CD14-positive monocyte (primary cell): Measurements from ENCODE around the gene DOCK10. TPM values are rescaled to one million over a fixed set of nuclear protein-coding genes. Genes with fewer than 3 reads are reported as not detected.

ENCODE experiments used
- DNase-seq, 3 donors: peaks; one replicate each; pipeline ENCODE4 v3.0.0-alpha.2; 2011 to 2022
- H2AFZ ChIP-seq: 2 replicates; pipeline ENCODE4 v1.6.0; 2012; ENCODE audit warnings: mild to moderate bottlenecking, low read depth, low read length, inconsistent platforms; ENCODE audit not compliant: insufficient read depth, poor library complexity, severe bottlenecking
- H3K27ac ChIP-seq, 2 donors: 1 replicate in 1 of 2; 2 replicates in 1 of 2; pipeline ENCODE4 v1.5.1; 2012 to 2013; ENCODE audit warnings: low read length in 2 of 2, control low read depth in 1 of 2, inconsistent platforms in 1 of 2, low read depth in 1 of 2, mild to moderate bottlenecking in 1 of 2
- H3K27me3 ChIP-seq, 2 donors: one replicate each; pipeline versions ENCODE4 v1.6.0 to v1.6.1; 2011 to 2013; ENCODE audit warnings: low read length in 2 of 2; ENCODE audit not compliant: control insufficient read depth in 2 of 2, insufficient read depth in 2 of 2
- H3K36me3 ChIP-seq, 2 donors: replicated peaks in 1 of 2; 1 replicate in 1 of 2; 2 replicates in 1 of 2; pipeline versions ENCODE4 v1.5.1 to v1.6.1; 2012 to 2013; ENCODE audit warnings: low read length in 2 of 2, control low read depth in 1 of 2, inconsistent platforms in 1 of 2, mild to moderate bottlenecking in 1 of 2; ENCODE audit not compliant: insufficient read depth in 2 of 2, control insufficient read depth in 1 of 2
- H3K4me1 ChIP-seq, 2 donors: 1 replicate in 1 of 2; 2 replicates in 1 of 2; pipeline versions ENCODE4 v1.5.1 to v1.6.1; 2012 to 2013; ENCODE audit warnings: low read length in 2 of 2, control low read depth in 1 of 2, inconsistent platforms in 1 of 2, mild to moderate bottlenecking in 1 of 2, moderate library complexity in 1 of 2; ENCODE audit not compliant: insufficient read depth in 2 of 2, control insufficient read depth in 1 of 2
- H3K4me2 ChIP-seq: replicated peaks from 2 replicates; pipeline ENCODE3; 2012; ENCODE audit warnings: low read length, moderate library complexity, mild to moderate bottlenecking; ENCODE audit not compliant: poor library complexity, severe bottlenecking; ENCODE audit errors: extremely low read depth
- H3K4me3 ChIP-seq, 3 experiments: fragments of 200-600 bp in 1 of 3; sonication (generic) in 1 of 3; replicated peaks in 1 of 3; 1 replicate in 2 of 3; 2 replicates in 1 of 3; pipeline ENCODE4 v1.5.1; 2011 to 2013; ENCODE audit warnings: low read length in 3 of 3, mild to moderate bottlenecking in 3 of 3, control low read depth in 2 of 3, low read depth in 2 of 3, inconsistent platforms in 1 of 3, moderate library complexity in 1 of 3
- H3K79me2 ChIP-seq: 2 replicates; pipeline ENCODE4 v1.6.0; 2012; ENCODE audit warnings: mild to moderate bottlenecking, control low read depth, inconsistent platforms, low read length, moderate library complexity; ENCODE audit not compliant: insufficient read depth
- H3K9ac ChIP-seq: 2 replicates; pipeline ENCODE4 v1.6.0; 2017; ENCODE audit warnings: low read length, mild to moderate bottlenecking; ENCODE audit not compliant: insufficient read depth, poor library complexity, severe bottlenecking
- H3K9me3 ChIP-seq, 2 donors: replicated peaks in 1 of 2; 1 replicate in 1 of 2; 2 replicates in 1 of 2; pipeline versions ENCODE4 v1.5.1 to v1.6.1; 2012 to 2013; ENCODE audit warnings: low read length in 2 of 2, control low read depth in 1 of 2; ENCODE audit not compliant: control insufficient read depth in 1 of 2, insufficient read depth in 1 of 2
- H4K20me1 ChIP-seq: 2 replicates; pipeline ENCODE4 v1.6.0; 2012; ENCODE audit warnings: mild to moderate bottlenecking, low read length, control low read depth, moderate library complexity; ENCODE audit not compliant: insufficient read depth
- H3K27ac Mint-ChIP-seq, 7 donors: one replicate each; pipeline ENCODE4 v1.8.0; 2020; ENCODE audit warnings: mild to moderate bottlenecking in 7 of 7, mixed read lengths in 7 of 7, moderate library complexity in 6 of 7, inconsistent platforms in 2 of 7
- H3K27me3 Mint-ChIP-seq, 3 donors: one replicate each; pipeline ENCODE4 v1.8.0; 2021 to 2022; ENCODE audit warnings: low read depth in 3 of 3, mild to moderate bottlenecking in 3 of 3, mixed read lengths in 3 of 3, moderate library complexity in 3 of 3, inconsistent platforms in 1 of 3
- H3K36me3 Mint-ChIP-seq, 2 donors: one replicate each; pipeline ENCODE4 v1.8.0; 2020; ENCODE audit warnings: mixed read lengths in 2 of 2, inconsistent platforms in 1 of 2, mild to moderate bottlenecking in 1 of 2
- H3K4me1 Mint-ChIP-seq: one replicate; pipeline ENCODE4 v1.8.0; 2020; ENCODE audit warnings: mild to moderate bottlenecking, mixed read lengths
- H3K4me3 Mint-ChIP-seq, 2 donors: one replicate each; pipeline ENCODE4 v1.8.0; 2020; ENCODE audit warnings: mild to moderate bottlenecking in 2 of 2, mixed read lengths in 2 of 2, moderate library complexity in 1 of 2
- H3K9me3 Mint-ChIP-seq, 7 donors: one replicate each; pipeline ENCODE4 v1.8.0; 2020 to 2022; ENCODE audit warnings: mixed read lengths in 7 of 7, mild to moderate bottlenecking in 6 of 7, moderate library complexity in 6 of 7, inconsistent platforms in 2 of 7
- CTCF ChIP-seq: fragments of 200-600 bp; IDR thresholded peaks from one replicate; pipeline ENCODE4 v1.8.0; 2022; ENCODE audit warnings: antibody characterized with exemption, mild to moderate bottlenecking
- WGBS: methylation state at CpG from one replicate; pipeline ENCODE4 v1.1.5; 2013; ENCODE audit warnings: missing lambda C conversion rate; ENCODE audit not compliant: insufficient coverage; 5-methylcytosine and 5-hydroxymethylcytosine counted together
- intact Hi-C, 2 donors: fragments of 100-400 bp; cut with micrococcal nuclease; formaldehyde crosslinking; loops; one replicate each; pipeline versions ENCODE4 v1.15.0 to v1.15.1; 2023
- polyA plus RNA-seq, 3 donors: library from polyadenylated mRNA; depleted of rRNA in 1 of 3; unstranded in 2 of 3; stranded (reverse) in 1 of 3; fragments of 300-500 nt in 2 of 3; fragments of >200 nt in 1 of 3; fragmentation: Illumina TruSeq in 2 of 3; gene quantifications; 1 replicate in 2 of 3; 2 replicates in 1 of 3; pipeline ENCODE4 v1.2.3, GENCODE V29; 2012 to 2021

Gene DOCK10
- polyA plus RNA-seq, 3 donors, result 9.5 to 30.9 (median 16.5) TPM

DNA sequence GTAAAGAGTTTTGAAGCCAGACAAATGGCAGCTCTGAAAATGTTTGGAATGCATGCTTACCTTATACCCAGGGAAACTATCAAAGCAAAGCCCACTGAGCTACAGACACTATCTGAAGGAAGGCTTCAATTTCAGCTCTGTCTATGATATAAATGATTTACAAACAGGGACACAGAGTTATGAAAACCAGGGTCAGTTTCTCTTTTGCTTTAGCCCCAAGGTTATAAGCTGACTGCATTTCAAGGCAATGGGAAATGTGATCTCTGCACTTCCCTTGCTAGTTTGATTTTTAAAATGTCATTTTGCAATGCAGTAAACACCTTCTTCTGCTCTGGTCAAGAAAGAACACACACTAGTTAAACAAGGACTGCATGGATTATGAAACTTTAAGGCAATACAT is 260.9 kb downstream of the DOCK10 start:
- Mint-ChIP-seq H3K27me3 (no peaks in the 10 kb centered on the region), H3K27ac (peak overlapping the region in 2 of 7 donors; percentile 9 to 11), H3K4me3 (no peak overlapping the region), H3K4me1 (no peaks in the 10 kb centered on the region), H3K9me3 (no peaks in the 10 kb centered on the region), H3K36me3 (peaks cover 55 to 70% of the 10 kb centered on the region in 2 donors)
- Histone ChIP-seq H3K4me2 (no peak overlapping the region), H3K79me2 (no peaks in the 10 kb centered on the region), H2AFZ (no peak overlapping the region), H3K4me1 (no peaks in the 10 kb centered on the region), H3K36me3 (peaks cover 51 to 81% of the 10 kb centered on the region in 2 donors), H4K20me1 (no peaks in the 10 kb centered on the region), H3K27ac (no peak overlapping the region), H3K9me3 (no peaks in the 10 kb centered on the region), H3K9ac (no peak overlapping the region), H3K27me3 (no peaks in the 10 kb centered on the region), H3K4me3 (no peak overlapping the region)
- no peak for DNase-seq
- intact Hi-C loops, result no loop called here
- no peak for TF ChIP-seq CTCF

- H3K27ac ChIP-seq, result no peak overlapping the region
- intact Hi-C loops, result no loop called here
Observed at GRCh38 chr2:224780823-224781222, 261.4 kb downstream of the DOCK10 start.

More at GRCh38 chr2:224780823-224781222, 261.4 kb downstream of the DOCK10 start:
- no peaks in the 10 kb centered on the region for H4K20me1 ChIP-seq
- H3K36me3 Mint-ChIP-seq, result peaks cover 54 to 68% of the 10 kb centered on the region in 2 donors
- no peak overlapping the region for H3K4me3 Mint-ChIP-seq
- peak overlapping the region in 1 of 7 donors; percentile 53 for H3K27ac Mint-ChIP-seq
- no peaks in the 10 kb centered on the region for H3K27me3 Mint-ChIP-seq
- H3K4me2 ChIP-seq, result no peak overlapping the region
- H3K79me2 ChIP-seq, result no peaks in the 10 kb centered on the region
- H3K9me3 ChIP-seq, result no peaks in the 10 kb centered on the region
- H3K9ac ChIP-seq, result no peak overlapping the region
- DNase-seq, result no peak
- no peaks in the 10 kb centered on the region for H3K4me1 ChIP-seq
- 95% methylated on average over 4 of the region's 7 CpGs for WGBS
- no peak for TF ChIP-seq CTCF
- no peaks in the 10 kb centered on the region for H3K4me1 Mint-ChIP-seq
- no peaks in the 10 kb centered on the region for H3K9me3 Mint-ChIP-seq
- H3K4me3 ChIP-seq, result no peak overlapping the region
- peaks cover 51 to 81% of the 10 kb centered on the region in 2 donors for H3K36me3 ChIP-seq
- H3K27me3 ChIP-seq, result no peaks in the 10 kb centered on the region
- H2AFZ ChIP-seq, result no peak overlapping the region
